IPS-NIHi11 (cell line): ENCODE data around the gene PTPRM.

Source experiments
- DNase-seq: peaks from one replicate; pipeline ENCODE4 v3.0.0; 2012; ENCODE audit warnings: mixed read lengths, low spot score

PTPRM gene

DNA sequence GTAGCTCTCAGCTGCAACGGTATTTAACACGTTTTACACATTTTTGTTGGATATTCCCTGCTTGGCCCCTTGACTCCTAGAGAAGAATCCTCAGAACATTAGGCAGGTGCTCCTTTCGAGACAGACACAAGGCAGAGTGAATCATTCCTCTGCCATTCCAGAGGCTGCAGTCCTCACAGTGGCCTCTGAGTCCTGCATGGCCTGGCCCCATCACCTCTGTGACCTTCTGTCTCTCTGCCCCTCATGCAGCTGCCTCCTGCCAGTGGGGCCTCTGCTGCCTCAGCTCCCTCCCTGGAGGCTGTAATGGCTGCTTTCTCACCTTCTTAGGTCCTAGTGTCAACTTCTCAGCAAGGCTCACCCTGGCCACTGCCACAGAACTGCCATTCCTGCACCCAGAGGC lies 101.3 kb downstream of the PTPRM start:
- no peak for DNase-seq

DNA sequence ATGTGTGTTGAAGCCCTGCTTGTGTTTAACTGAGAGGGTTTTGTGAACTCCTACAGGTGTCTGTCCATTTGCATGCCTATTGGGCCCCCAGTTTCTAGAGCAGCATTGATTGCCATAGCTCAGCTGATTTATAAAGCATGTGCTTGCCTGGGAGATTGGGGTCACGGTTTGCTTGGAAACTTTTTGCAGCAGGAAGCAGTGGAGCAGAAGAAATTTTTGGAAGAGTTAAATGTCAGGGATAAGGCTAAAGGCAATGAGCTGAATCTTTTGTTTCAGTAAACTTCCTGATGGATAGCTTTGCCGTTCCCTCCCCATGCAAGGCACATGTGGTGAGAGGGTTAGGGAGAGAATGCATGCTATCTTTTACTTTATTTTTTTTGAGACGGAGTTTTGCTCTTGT lies 102.2 kb downstream of the PTPRM start:
- no peak for DNase-seq

DNA sequence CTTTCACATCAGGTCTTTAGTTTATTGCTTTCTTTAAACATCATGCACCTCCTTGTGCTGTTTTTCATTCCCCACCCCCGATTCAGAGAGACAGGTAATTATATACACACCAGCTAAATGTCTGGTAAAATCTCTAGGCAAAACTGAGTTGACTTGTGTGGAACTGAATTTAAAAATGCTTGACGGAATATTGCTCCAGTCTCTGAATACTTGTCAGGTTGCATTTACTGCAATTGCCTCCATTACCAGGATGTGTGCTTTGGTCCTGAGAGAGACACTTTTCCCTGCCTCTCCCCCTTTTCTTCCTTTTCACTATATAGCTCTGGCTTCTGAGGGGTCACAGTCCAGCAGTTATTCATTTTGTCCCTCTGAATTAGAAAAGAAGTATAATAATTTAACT lies 104.0 kb downstream of the PTPRM start:
- no peak for DNase-seq

DNA sequence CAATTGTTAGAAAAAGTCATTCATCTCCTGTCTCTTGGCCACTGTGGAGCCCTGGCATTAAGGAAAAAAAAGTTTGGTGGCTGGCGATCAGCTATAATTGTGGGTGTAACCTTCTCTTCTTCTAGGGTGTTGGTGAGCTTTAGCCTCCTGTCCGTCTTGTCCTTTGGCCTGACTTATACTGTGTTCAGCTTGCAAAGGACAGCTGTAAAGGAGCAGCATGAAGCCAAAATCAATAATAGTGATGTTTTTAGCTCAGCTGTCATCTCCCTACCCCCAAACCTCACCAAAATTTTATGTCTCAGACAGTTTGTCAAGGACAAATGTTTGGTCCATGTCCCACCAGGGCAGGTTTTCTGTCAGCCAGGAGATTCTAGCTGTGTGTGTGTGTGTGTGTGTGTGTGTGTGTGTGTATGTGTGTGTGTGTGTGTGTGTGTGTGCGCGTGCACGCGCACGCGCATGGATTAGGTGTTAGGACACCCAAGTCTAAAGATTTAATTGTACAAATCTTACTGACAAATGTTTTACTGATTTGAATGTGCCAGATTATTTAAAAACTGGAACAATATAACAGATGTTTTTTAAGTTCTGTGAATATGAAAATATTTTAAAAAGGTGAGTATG lies 109.2 kb downstream of the PTPRM start:
- DNase-seq = no peak

DNA sequence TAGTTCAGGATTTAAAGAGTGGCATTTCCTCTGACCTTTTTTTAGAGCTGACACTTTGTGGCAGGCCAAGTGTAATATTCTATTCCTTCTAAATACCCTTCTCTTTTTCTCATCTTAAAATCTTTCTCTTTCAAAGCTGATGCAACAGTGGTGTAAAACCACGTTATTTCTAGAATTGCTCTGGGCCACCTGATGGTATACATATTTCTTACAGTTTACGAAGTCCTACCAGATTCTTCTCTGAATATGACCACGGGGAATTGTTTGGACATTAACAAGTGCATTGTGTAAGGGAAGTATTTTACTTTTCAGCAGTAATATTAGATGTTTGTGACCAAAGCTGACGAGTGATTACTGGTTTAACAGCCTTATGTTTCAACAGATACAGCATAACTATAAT lies 109.9 kb downstream of the PTPRM start:
- no peak for DNase-seq

DNA sequence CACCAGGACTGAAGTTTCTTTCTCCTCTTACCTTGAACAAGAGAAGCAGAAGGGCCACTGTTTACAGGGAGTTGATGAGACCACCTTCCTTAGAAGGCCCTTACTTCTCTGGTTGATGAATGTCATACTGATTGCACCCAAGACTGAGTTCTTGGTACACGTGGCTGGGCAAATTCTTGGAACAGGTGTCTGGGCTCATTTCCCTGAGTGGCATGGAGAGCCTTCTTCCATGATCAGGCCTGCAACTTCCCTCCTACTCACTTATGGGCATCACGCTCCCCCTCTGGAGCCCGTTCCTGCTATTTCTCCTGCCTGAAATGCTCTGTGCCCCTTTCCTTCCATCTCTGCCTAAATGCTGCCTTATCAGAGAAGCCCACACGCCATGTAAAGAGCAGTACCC lies 110.3 kb downstream of the PTPRM start:
- DNase-seq = no peak

DNA sequence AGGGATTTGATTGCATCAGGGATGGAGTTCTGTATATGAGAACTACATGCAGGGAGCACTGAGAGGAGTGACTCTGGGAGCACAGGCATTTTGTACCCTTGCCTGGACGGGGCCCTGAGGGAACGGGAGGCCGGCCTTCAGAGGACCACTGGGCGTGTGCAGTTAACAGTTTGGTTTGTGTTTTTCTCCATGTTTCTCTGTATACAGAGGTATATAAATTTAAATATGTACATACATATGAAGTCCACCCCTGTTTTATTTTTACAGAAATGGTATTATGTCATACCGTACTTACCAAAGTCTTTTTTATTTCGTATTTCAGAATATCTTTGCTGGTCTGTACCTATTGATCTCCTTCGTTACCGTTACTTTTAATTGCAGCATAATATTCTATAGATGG lies 111.3 kb downstream of the PTPRM start:
- no peak for DNase-seq

DNA sequence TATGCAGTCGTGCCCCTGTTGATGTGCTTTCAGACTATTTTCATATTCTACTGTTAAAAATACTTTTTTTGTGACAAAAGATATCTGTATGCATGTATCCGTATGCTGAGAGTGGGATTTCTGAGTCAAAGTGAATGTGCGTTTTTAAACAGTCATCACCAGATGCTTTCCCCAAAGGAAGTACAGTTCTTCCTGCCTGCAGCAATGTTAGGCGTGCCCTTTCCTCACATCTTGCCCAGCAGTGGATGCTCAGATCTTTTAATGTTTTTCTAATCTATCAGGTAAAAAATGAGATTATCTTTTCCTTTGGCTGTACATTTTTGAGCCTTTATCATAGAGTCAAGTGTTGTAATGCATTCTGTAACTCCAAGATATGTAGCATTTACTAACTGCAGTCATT lies 111.7 kb downstream of the PTPRM start:
- DNase-seq = no peak

DNA sequence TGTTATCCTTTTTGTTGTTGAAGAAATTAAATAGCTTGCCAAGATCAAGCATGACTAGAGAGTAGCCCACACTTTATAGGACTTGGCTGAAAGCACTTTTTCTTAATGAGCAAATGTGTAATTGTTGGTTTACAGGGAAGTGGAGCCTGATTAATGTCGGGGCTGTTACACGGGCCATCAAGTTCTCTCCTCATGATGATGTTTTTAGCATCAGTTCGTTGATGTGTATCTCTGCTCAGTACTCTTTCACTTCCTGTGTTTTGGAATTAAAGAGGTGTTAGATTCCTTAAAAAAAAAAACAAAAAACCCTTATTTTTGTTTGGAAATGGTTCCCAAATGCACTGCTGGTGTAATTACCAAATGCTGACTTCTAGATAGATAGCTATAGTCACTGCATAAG lies 114.2 kb downstream of the PTPRM start:
- DNase-seq = no peak

DNA sequence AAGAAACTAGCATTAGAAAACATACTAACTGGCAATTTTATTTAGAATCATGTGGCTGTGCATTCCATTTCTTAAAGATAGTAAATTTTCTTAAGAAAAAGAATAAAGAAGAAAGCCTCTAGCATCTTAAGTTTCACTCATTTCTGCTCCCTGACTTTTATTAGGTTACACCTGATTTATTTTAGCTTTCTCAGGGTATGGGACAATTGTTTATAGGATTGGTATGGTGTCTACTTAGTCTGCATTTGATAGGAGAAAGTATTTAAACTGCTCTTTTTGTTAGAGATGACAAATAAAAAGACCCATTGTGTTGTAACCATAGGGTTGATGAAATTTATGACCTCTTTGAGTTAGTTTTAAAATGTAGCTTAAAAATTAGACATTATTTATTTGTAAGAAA lies 115.2 kb downstream of the PTPRM start:
- no peak for DNase-seq

DNA sequence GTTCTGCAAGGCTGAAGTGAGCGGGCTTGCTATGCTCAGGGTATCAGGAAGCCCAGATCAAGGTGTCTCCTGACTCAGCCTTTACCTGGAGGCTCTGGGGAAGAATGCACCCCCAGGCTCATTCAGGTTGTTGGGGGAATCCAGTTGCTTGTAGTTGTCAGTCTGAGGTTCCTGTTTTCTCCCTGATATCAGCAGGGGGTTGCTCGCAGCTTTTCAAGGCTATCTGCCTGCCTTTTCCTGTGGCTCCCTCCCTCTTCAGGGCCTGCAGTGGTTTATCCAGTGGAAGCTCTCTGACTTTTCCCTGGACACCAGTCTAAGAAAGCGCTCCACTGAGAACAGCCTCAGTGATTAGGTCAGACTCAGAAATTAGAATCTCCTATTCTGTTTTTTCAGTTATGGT lies 116.6 kb downstream of the PTPRM start:
- DNase-seq = peak; percentile 38

DNA sequence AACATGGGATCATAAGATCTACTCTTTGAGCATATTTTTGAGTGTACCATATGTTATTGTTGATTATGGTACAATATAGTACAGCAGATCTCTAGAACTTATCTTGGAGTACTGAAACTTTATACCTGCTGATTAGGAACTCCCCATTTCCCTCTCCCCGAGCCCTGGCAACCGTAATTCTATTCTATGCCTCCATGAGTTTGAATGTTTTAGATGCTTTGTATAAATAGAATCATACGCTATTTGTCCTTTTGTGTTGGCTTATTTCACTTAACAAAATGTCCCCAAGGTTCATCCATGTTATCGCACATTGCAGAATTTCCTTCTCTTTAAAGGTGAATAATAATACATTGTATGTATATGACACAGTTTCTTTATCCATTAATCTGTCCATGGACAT lies 117.2 kb downstream of the PTPRM start:
- DNase-seq = no peak

DNA sequence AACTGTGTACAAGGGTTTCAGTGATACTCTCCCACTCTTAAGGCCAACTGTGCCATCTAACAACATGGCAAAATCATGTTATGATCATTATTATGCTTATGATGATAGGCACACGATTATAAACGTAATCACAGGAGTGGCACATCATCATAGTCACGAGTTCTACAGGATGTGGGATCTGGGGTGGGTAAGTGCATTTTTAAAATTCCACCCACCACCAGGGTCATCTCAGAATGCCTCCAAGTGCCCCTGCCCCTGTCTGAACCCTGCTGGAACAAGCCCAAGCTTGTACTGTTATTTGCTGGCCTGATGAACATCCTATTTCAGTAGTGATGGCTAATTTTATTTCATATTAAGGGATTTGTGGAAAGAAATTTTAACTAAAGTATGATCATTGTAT lies 117.8 kb downstream of the PTPRM start:
- DNase-seq = no peak

DNA sequence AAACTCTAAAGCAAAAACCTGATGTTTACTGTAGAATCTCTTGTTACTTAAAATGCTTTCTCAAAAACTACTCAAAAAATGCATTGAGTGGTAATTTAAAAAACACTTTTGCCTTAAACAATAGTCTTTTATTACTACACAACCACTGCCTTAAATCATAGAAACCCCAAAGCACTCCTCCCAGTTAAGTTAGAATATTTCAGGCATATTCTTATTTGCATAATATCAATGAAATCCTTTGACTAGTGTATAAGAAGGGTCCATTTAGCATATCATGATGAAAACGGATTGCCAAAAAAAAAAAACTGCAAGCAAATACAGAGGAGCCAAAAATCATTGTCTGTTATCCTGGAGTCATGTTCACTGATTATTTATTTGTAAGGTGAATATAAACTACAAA lies 119.2 kb downstream of the PTPRM start:
- DNase-seq = no peak

DNA sequence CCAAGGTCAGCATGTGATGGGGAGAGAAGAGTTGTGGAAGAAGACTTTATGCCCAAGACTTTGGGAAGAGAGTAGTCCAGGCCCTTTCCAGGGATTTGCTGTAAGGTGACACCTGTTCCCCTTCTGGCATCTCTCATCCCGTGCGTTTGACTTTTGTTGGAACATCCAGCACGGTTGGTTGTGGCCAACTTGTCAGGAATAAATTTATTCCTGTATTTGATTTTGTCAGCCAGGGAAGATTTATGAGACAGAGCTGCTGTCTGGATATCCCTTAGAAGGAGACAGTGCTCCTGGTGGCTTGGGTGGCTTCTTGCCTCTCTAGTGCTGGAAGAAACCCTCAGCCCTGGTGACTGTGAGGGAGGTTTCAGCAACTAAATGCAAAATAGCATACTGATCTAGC lies 121.5 kb downstream of the PTPRM start:
- no peak for DNase-seq

DNA sequence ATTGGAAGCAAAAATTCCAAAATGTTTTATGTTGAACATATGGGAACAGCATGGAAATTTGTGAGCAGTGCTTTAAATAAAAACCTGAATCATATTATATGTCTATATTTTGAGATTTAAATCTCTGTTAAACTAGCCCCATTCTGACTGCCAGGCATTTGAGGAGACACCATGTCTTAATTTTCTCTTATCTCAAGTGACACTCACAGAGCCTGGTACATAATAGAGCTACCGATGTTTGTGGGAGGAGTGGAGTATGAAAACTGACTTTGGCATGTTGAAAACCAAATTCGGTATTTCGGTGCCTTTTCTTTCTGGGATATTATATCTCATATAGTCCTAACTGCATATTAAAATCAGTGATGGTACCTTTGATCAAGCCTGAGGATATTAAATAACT lies 124.1 kb downstream of the PTPRM start:
- DNase-seq = no peak

DNA sequence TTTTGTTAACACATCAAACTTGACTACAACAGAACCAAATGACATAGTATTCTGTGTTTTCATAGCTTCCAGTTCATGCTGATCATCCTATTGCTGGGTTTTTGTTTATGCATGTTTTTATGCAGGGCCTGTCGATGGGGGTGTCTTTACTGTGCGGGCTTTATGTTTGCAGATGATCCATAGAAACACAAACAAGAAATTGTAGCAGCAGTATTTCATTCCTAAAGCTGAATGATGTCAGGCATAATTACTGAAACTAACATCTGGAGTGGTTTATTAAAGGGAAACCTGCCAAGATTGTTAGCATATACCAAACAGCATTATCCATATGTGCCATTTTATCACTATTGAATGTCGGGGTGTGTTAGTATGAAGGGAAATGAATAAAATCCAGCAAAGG lies 129.7 kb downstream of the PTPRM start:
- no peak for DNase-seq

DNA sequence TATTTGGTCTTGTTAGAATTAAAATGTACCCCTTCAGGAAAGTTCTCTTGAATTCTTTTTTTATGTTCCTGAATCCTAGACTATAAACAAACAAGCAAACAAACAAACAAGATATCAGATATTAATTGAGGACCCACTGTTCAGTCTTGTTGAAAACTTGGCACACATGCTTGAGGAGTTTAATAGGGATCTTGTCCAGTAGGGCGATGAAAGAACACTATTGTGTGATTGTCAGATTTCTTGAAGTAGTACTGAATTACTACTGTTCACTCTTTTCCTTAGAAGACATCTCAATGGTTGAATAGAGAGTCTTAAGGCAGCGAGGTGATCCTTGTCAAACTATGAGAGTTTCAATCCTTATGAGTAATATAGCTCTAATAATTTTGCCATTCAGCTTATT lies 130.2 kb downstream of the PTPRM start:
- no peak for DNase-seq

DNA sequence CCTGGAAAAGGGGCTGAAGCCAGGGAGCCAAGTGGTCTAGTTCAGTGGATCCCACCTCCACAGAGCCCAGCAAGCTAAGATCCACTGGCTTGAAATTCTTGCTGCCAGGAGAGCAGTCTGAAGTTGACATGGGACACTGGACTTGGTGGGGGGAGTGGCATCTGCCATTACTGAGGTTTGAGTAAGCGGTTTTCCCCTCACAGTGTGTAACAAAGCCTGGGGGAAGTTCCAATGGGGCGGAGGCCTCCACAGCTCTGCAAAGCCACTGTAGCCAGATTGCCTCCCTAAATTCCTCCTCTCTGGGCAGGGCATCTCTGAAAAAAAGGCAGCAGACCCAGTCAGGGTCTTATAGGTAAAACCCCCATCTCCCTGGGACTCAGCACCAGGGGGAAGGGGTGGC lies 144.4 kb downstream of the PTPRM start:
- DNase-seq = no peak

DNA sequence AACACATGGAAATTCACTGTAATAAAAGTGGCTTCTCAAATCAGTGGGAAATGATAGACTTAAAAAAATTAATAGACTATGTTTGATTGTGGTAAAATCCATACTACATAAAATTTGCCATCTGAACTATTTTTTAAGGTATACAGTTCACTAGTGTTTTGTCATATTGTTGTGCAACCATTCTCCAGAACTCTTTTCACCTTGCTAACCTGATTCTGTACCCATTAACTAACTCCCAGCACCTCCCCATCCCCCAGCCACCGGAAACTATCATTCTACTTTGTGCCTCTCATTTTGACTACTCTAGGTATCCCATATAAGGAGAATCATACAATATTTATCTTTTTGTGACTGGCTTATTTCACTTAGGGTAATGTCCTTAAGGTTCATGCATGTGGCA lies 153.3 kb downstream of the PTPRM start:
- no peak for DNase-seq

DNA sequence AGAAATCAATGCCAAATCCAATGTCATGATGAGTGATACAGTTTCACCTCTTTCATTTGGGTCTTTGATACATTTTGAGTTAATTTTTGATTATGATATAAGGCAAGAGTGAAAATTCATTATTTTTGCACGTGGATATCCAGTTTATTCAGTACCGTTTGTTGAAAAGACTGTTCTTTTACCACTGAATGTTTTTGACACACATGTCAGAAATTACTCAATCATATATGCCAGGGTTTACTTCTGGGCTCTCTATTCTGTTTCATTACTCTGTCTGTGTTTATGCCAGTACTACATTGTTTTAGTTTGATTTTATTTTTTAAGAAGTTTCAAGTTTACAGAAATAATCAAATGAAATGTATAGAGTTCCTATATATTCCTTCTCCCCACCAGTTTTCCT lies 154.4 kb downstream of the PTPRM start:
- no peak for DNase-seq

DNA sequence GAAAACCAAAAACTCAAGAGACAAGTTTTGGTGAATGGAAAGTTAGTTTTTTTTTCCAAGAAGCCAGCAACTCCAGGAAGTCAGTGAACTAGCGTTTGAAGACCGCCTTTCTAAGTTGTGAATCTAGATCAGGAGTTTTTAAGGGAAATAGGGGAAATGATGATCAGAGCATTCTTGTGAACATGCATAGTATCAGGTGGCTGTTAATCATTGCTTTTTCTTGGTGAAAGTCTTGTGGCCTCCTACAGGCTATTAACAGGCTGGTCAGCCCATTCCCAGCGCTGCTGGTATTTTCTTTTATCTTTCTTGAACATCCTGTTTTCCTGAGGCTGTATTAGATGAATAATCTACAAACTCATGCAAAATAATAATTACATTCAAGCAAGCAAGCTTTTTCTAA lies 155.8 kb downstream of the PTPRM start:
- no peak for DNase-seq

DNA sequence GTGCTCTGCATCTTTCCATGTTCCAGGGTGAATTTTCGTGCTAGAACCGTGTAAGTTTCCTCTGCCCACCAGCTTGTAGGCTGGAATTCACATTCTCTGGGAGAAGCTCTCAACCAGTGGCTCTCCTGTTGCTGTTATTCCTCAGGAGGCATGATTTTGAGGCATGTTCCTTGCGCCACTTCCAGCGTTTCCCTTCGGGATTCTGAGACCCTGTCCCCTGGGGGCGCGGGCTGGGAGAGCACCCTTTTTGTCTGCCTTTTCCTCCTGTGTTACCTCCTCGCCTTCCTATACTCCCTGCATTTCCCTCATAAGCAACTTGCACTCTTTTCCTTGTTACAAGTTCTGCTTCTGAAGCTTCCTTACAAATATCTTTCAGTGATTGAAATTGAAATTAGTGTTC lies 156.4 kb downstream of the PTPRM start:
- peak; percentile 23 for DNase-seq

DNA sequence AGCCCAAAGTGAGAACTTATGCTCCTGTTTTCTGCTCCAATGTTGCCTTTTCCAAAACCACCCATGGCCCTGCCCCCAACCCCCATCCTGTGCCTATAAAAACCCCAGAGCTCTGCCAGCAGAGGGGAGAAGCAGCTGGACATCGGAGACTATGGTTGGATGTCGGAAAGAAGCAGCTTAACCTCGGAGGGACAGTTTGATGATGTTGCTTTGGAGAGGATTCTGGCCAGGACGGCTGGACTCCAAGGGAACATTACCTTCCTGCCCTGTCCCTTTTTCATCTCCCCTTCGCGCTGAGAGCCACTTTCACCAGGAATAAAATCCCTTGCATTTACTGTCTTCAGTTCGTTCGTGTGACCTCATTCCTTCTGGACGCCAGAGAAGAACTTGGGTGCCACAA lies 158.4 kb downstream of the PTPRM start:
- DNase-seq = no peak

DNA sequence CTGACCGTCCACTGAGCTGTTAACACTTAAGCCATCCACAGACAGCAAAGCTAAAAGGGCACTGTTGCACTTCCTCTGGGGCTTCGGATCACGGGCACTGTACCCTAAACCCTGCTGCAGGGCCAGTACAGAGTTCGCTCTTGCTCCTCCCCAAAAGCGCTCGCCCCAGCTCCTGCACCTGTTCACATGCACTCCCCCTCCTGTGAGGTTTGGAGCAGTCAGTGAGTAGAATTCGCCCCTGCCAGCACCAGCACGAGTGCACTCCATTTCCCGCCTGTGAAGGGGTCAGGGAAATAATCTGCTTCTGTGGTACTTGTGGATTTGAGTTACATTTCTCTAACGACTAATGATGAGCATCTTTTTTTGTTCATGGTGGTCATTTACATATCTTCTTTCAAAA lies 158.8 kb downstream of the PTPRM start:
- no peak for DNase-seq
